Astrocyte (in vitro differentiated cells and primary cell): ENCODE data around the gene ZFYVE19. TPM values are rescaled to one million over a fixed set of nuclear protein-coding genes. Genes with fewer than 3 reads are reported as not detected.

Experiments used
- DNase-seq: peaks from one replicate; pipeline ENCODE4 v3.0.0-alpha.2; 2010; ENCODE audit warnings: low read depth
- FAIRE-seq: peaks from 2 replicates; lab custom pipeline; 2011; peaks lifted over from hg19 to GRCh38; lab: Jason Lieb, UNC
- H2AFZ ChIP-seq: 2 replicates; pipeline ENCODE4 v1.6.0; 2012; ENCODE audit warnings: low read depth, low read length, inconsistent platforms
- H3K27ac ChIP-seq: 2 replicates; pipeline ENCODE4 v1.5.1; 2011; ENCODE audit warnings: low read depth, low read length, inconsistent platforms
- H3K27me3 ChIP-seq: 2 replicates; pipeline ENCODE4 v1.6.0; 2011; ENCODE audit warnings: low read length, inconsistent platforms; ENCODE audit not compliant: insufficient read depth
- H3K36me3 ChIP-seq: 2 replicates; pipeline ENCODE4 v1.5.1; 2011; ENCODE audit warnings: low read length, inconsistent platforms; ENCODE audit not compliant: insufficient read depth
- H3K4me1 ChIP-seq: 2 replicates; pipeline ENCODE4 v1.5.1; 2011; ENCODE audit warnings: low read length, inconsistent platforms; ENCODE audit not compliant: insufficient read depth
- H3K4me2 ChIP-seq: 2 replicates; pipeline ENCODE4 v1.6.0; 2012; ENCODE audit warnings: low read length, inconsistent platforms
- H3K4me3 ChIP-seq: 2 replicates; pipeline ENCODE4 v1.5.1; 2011; ENCODE audit warnings: low read depth, mild to moderate bottlenecking, low read length, inconsistent platforms; ENCODE audit not compliant: insufficient read depth
- H3K79me2 ChIP-seq: 2 replicates; pipeline ENCODE4 v1.6.0; 2012; ENCODE audit warnings: mild to moderate bottlenecking, low read length, inconsistent platforms; ENCODE audit not compliant: insufficient read depth
- H3K9ac ChIP-seq: 2 replicates; pipeline ENCODE4 v1.6.0; 2012; ENCODE audit warnings: mild to moderate bottlenecking, low read length, inconsistent platforms
- H3K9me3 ChIP-seq: 2 replicates; pipeline ENCODE4 v1.5.1; 2012; ENCODE audit warnings: low read depth, mild to moderate bottlenecking, low read length, inconsistent platforms; ENCODE audit not compliant: insufficient read depth
- H4K20me1 ChIP-seq: 2 replicates; pipeline ENCODE4 v1.6.0; 2012; ENCODE audit warnings: low read length, inconsistent platforms; ENCODE audit not compliant: insufficient read depth
- H3K27ac Mint-ChIP-seq: one replicate; pipeline ENCODE4 v1.8.0; 2021; ENCODE audit warnings: mild to moderate bottlenecking, mixed read lengths; ENCODE audit not compliant: unreplicated experiment
- H3K27me3 Mint-ChIP-seq: one replicate; pipeline ENCODE4 v1.8.0; 2021; ENCODE audit warnings: low read depth, mixed read lengths; ENCODE audit not compliant: unreplicated experiment
- H3K36me3 Mint-ChIP-seq: one replicate; pipeline ENCODE4 v1.8.0; 2021; ENCODE audit warnings: low read depth, mixed read lengths; ENCODE audit not compliant: unreplicated experiment
- H3K4me1 Mint-ChIP-seq: one replicate; pipeline ENCODE4 v1.8.0; 2021; ENCODE audit warnings: low read depth, mixed read lengths; ENCODE audit not compliant: unreplicated experiment
- H3K4me3 Mint-ChIP-seq: one replicate; pipeline ENCODE4 v1.8.0; 2021; ENCODE audit warnings: mild to moderate bottlenecking, moderate library complexity, mixed read lengths; ENCODE audit not compliant: unreplicated experiment
- H3K9me3 Mint-ChIP-seq: one replicate; pipeline ENCODE4 v1.8.0; 2021; ENCODE audit warnings: mild to moderate bottlenecking, mixed read lengths; ENCODE audit not compliant: unreplicated experiment
- CTCF ChIP-seq: IDR thresholded peaks from 2 replicates; pipeline ENCODE4 v1.5.1; 2011; ENCODE audit warnings: low read depth, mild to moderate bottlenecking, inconsistent platforms, low read length, moderate library complexity; ENCODE audit not compliant: insufficient read depth
- EZH2 ChIP-seq: IDR thresholded peaks from 2 replicates; pipeline ENCODE4 v1.6.1; 2012; ENCODE audit warnings: mild to moderate bottlenecking, low read length, inconsistent platforms; ENCODE audit not compliant: insufficient read depth
- total RNA-seq: library from RNA; stranded (reverse); gene quantifications from 2 replicates; pipeline ENCODE4 v1.2.1, GENCODE V29; 2021

ZFYVE19 gene
- total RNA-seq, 1 donor from 2014 or later, result 13.0 TPM

GRCh38 chr15:40855706-40856234 lies 48.9 kb downstream of the ZFYVE19 start:
- Mint-ChIP-seq H3K9me3 (peaks cover 2% of the 10 kb centered on the region), H3K27ac (no peak overlapping the region), H3K36me3 (peaks cover 2% of the 10 kb centered on the region), H3K4me1 (no peaks in the 10 kb centered on the region), H3K27me3 (no peaks in the 10 kb centered on the region), H3K4me3 (no peak overlapping the region)
- Histone ChIP-seq H3K36me3 (no peaks in the 10 kb centered on the region), H3K27ac (no peak overlapping the region), H3K27me3 (peaks cover 3% of the 10 kb centered on the region), H3K9ac (no peak overlapping the region), H3K4me2 (no peak overlapping the region), H3K79me2 (no peaks in the 10 kb centered on the region), H4K20me1 (no peaks in the 10 kb centered on the region), H3K4me1 (peaks cover 2% of the 10 kb centered on the region), H2AFZ (no peak overlapping the region), H3K4me3 (no peak overlapping the region), H3K9me3 (no peaks in the 10 kb centered on the region)
- no peak for TF ChIP-seq EZH2
- no peak for TF ChIP-seq CTCF
- DNase-seq (no peak), FAIRE-seq (no peak)

GRCh38 chr15:40856746-40857145 lies 49.9 kb downstream of the ZFYVE19 start:
- Mint-ChIP-seq H3K4me1 (no peaks in the 10 kb centered on the region), H3K36me3 (no peaks in the 10 kb centered on the region), H3K27ac (no peak overlapping the region), H3K9me3 (peaks cover 2% of the 10 kb centered on the region), H3K4me3 (no peak overlapping the region), H3K27me3 (no peaks in the 10 kb centered on the region)
- Histone ChIP-seq H2AFZ (no peak overlapping the region), H3K4me2 (no peak overlapping the region), H3K9ac (no peak overlapping the region), H3K27ac (no peak overlapping the region), H3K36me3 (no peaks in the 10 kb centered on the region), H3K9me3 (no peaks in the 10 kb centered on the region), H3K79me2 (no peaks in the 10 kb centered on the region), H3K27me3 (peaks cover 3% of the 10 kb centered on the region), H3K4me3 (no peak overlapping the region), H3K4me1 (peaks cover 2% of the 10 kb centered on the region), H4K20me1 (no peaks in the 10 kb centered on the region)
- FAIRE-seq, result no peak
- TF ChIP-seq EZH2, result no peak
- no peak for TF ChIP-seq CTCF
- no peak for DNase-seq

GRCh38 chr15:40857601-40858341 lies 50.9 kb downstream of the ZFYVE19 start:
- FAIRE-seq (no peak), DNase-seq (no peak)
- H3K4me1 ChIP-seq, result peaks cover 2% of the 10 kb centered on the region
- no peaks in the 10 kb centered on the region for H4K20me1 ChIP-seq
- H3K36me3 ChIP-seq, result no peaks in the 10 kb centered on the region
- no peaks in the 10 kb centered on the region for H3K9me3 ChIP-seq
- H3K27ac ChIP-seq, result no peak overlapping the region
- Mint-ChIP-seq H3K9me3 (peaks cover 2% of the 10 kb centered on the region), H3K4me1 (no peaks in the 10 kb centered on the region), H3K27ac (no peak overlapping the region), H3K27me3 (peaks cover 1% of the 10 kb centered on the region), H3K36me3 (no peaks in the 10 kb centered on the region), H3K4me3 (no peak overlapping the region)
- H3K4me2 ChIP-seq, result no peak overlapping the region
- peak overlapping the region; percentile 51 for H2AFZ ChIP-seq
- no peak overlapping the region for H3K4me3 ChIP-seq
- no peaks in the 10 kb centered on the region for H3K79me2 ChIP-seq
- no peak overlapping the region for H3K9ac ChIP-seq
- H3K27me3 ChIP-seq, result peaks cover 3% of the 10 kb centered on the region
- TF ChIP-seq EZH2, result no peak
- TF ChIP-seq CTCF, result peak; percentile 86
